Measurements from ENCODE around the gene TUBB2A. TPM values are rescaled to one million over a fixed set of nuclear protein-coding genes. Genes with fewer than 3 reads are reported as not detected.
"Not testable (repeated sequence)": the region's sequence is repeated elsewhere in the genome, so short reads cannot be mapped to it uniquely, and the experiment has no call there.

TUBB2A gene
- total RNA-seq, 2 donors from 2014 or later, result 2.3 to 2.8 TPM

GRCh38 chr6:3159805-3160781 is 2.7 kb upstream of the TUBB2A start:
- Mint-ChIP-seq H3K27ac (no peak overlapping the region), H3K27me3 (ENCODE audit: low read depth) (peaks cover 37% of the 10 kb centered on the region), H3K4me1 (ENCODE audit: low read depth) (peaks cover 31% of the 10 kb centered on the region), H3K9me3 (no peaks in the 10 kb centered on the region), H3K4me3 (peak overlapping the region in 1 of 2 donors; percentile 13), H3K36me3 (ENCODE audit: insufficient read depth in 2 of 2) (peaks cover 6 to 7% of the 10 kb centered on the region in 2 donors)
- ATAC-seq (replicated peaks in 1 of 2), result peak in 1 of 2 donors; percentile 21
- DNase-seq, result peak; percentile 42 to 44

GRCh38 chr6:3156184-3157130 is 887 bp downstream of the TUBB2A start:
- Mint-ChIP-seq H3K4me3 (peak overlapping the region; percentile 85 to 95), H3K27me3 (ENCODE audit: low read depth) (peaks cover 25% of the 10 kb centered on the region), H3K4me1 (ENCODE audit: low read depth) (peaks cover 15% of the 10 kb centered on the region), H3K27ac (peak overlapping the region; percentile 93)
- H3K9me3 Mint-ChIP-seq; H3K36me3 Mint-ChIP-seq (ENCODE audit: insufficient read depth in 2 of 2): not testable (repeated sequence)
- DNase-seq (peak; percentile 26 to 27), ATAC-seq (replicated peaks in 1 of 2) (peak; percentile 18 to 24)

GRCh38 chr6:3155416-3155815 is 1.9 kb downstream of the TUBB2A start:
- H3K27ac Mint-ChIP-seq; ATAC-seq (replicated peaks in 1 of 2); DNase-seq; H3K9me3 Mint-ChIP-seq; H3K36me3 Mint-ChIP-seq (ENCODE audit: insufficient read depth in 2 of 2): not testable (repeated sequence)
- Mint-ChIP-seq H3K4me1 (ENCODE audit: low read depth) (peaks cover 14% of the 10 kb centered on the region), H3K4me3 (peak overlapping the region in 1 of 2 donors; percentile 20), H3K27me3 (ENCODE audit: low read depth) (peaks cover 21% of the 10 kb centered on the region)

- Mint-ChIP-seq H3K36me3 (ENCODE audit: insufficient read depth in 2 of 2) (no peaks in the 10 kb centered on the region), H3K27ac (no peak overlapping the region), H3K4me1 (ENCODE audit: low read depth) (peaks cover 6% of the 10 kb centered on the region), H3K9me3 (no peaks in the 10 kb centered on the region), H3K4me3 (no peak overlapping the region), H3K27me3 (ENCODE audit: low read depth) (peaks cover 11% of the 10 kb centered on the region)
- ATAC-seq (replicated peaks in 1 of 2) (no peak), DNase-seq (no peak)
Measured at GRCh38 chr6:3152689-3153088, 4.7 kb downstream of the TUBB2A start.

- Mint-ChIP-seq H3K4me1 (ENCODE audit: low read depth) (peaks cover 6% of the 10 kb centered on the region), H3K9me3 (no peaks in the 10 kb centered on the region), H3K36me3 (ENCODE audit: insufficient read depth in 2 of 2) (no peaks in the 10 kb centered on the region), H3K27me3 (ENCODE audit: low read depth) (peaks cover 9% of the 10 kb centered on the region), H3K4me3 (no peak overlapping the region), H3K27ac (no peak overlapping the region)
- ATAC-seq (replicated peaks in 1 of 2), result no peak
- no peak for DNase-seq
Measured at GRCh38 chr6:3151691-3152090, 5.7 kb downstream of the TUBB2A start.

GRCh38 chr6:3147914-3148757 is 9.2 kb downstream of the TUBB2A start:
- no peak overlapping the region for H3K4me3 Mint-ChIP-seq
- H3K36me3 Mint-ChIP-seq (ENCODE audit: insufficient read depth in 2 of 2), result no peaks in the 10 kb centered on the region
- no peak for DNase-seq
- no peaks in the 10 kb centered on the region for H3K9me3 Mint-ChIP-seq
- no peak for ATAC-seq (replicated peaks in 1 of 2)
- H3K27me3 Mint-ChIP-seq (ENCODE audit: low read depth), result no peaks in the 10 kb centered on the region
- H3K27ac Mint-ChIP-seq, result no peak overlapping the region
- no peaks in the 10 kb centered on the region for H3K4me1 Mint-ChIP-seq (ENCODE audit: low read depth)

GRCh38 chr6:3144571-3144970 is 12.8 kb downstream of the TUBB2A start:
- Mint-ChIP-seq H3K9me3 (no peaks in the 10 kb centered on the region), H3K4me3 (no peak overlapping the region), H3K4me1 (ENCODE audit: low read depth) (no peaks in the 10 kb centered on the region), H3K36me3 (ENCODE audit: insufficient read depth in 2 of 2) (no peaks in the 10 kb centered on the region), H3K27me3 (ENCODE audit: low read depth) (no peaks in the 10 kb centered on the region), H3K27ac (no peak overlapping the region)
- no peak for DNase-seq
- no peak for ATAC-seq (replicated peaks in 1 of 2)

GRCh38 chr6:3143158-3143557 is 14.2 kb downstream of the TUBB2A start:
- Mint-ChIP-seq H3K36me3 (ENCODE audit: insufficient read depth in 2 of 2) (peaks cover 0 to 4% of the 10 kb centered on the region in 2 donors), H3K4me1 (ENCODE audit: low read depth) (peaks cover 13% of the 10 kb centered on the region), H3K27ac (no peak overlapping the region), H3K9me3 (no peaks in the 10 kb centered on the region), H3K4me3 (no peak overlapping the region), H3K27me3 (ENCODE audit: low read depth) (no peaks in the 10 kb centered on the region)
- ATAC-seq (replicated peaks in 1 of 2) (no peak), DNase-seq (no peak)

GRCh38 chr6:3142536-3142935 is 14.8 kb downstream of the TUBB2A start:
- no peak for ATAC-seq (replicated peaks in 1 of 2)
- Mint-ChIP-seq H3K36me3 (ENCODE audit: insufficient read depth in 2 of 2) (peaks cover 0 to 7% of the 10 kb centered on the region in 2 donors), H3K27me3 (ENCODE audit: low read depth) (no peaks in the 10 kb centered on the region), H3K4me3 (no peak overlapping the region), H3K9me3 (no peaks in the 10 kb centered on the region), H3K4me1 (ENCODE audit: low read depth) (peaks cover 17% of the 10 kb centered on the region), H3K27ac (no peak overlapping the region)
- no peak for DNase-seq

- ATAC-seq (replicated peaks in 1 of 2) (no peak), DNase-seq (no peak)
- H3K36me3 Mint-ChIP-seq (ENCODE audit: insufficient read depth in 2 of 2), result peaks cover 0 to 7% of the 10 kb centered on the region in 2 donors
Measured at GRCh38 chr6:3140201-3140600, 17.1 kb downstream of the TUBB2A start.

GRCh38 chr6:3139090-3139903 is 18.0 kb downstream of the TUBB2A start:
- Mint-ChIP-seq H3K9me3 (no peaks in the 10 kb centered on the region), H3K4me1 (ENCODE audit: low read depth) (peaks cover 17% of the 10 kb centered on the region), H3K4me3 (no peak overlapping the region), H3K36me3 (ENCODE audit: insufficient read depth in 2 of 2) (peaks cover 0 to 7% of the 10 kb centered on the region in 2 donors), H3K27ac (no peak overlapping the region), H3K27me3 (ENCODE audit: low read depth) (no peaks in the 10 kb centered on the region)
- no peak for ATAC-seq (replicated peaks in 1 of 2)
- no peak for DNase-seq

More at GRCh38 chr6:3140201-3140600, 17.1 kb downstream of the TUBB2A start:
- H3K4me3 Mint-ChIP-seq, result no peak overlapping the region
- H3K9me3 Mint-ChIP-seq, result no peaks in the 10 kb centered on the region
- peaks cover 17% of the 10 kb centered on the region for H3K4me1 Mint-ChIP-seq (ENCODE audit: low read depth)
- H3K27me3 Mint-ChIP-seq (ENCODE audit: low read depth), result no peaks in the 10 kb centered on the region
- H3K27ac Mint-ChIP-seq, result no peak overlapping the region

GRCh38 chr6:3138341-3138740 is 19.0 kb downstream of the TUBB2A start:
- no peak for ATAC-seq (replicated peaks in 1 of 2)
- H3K9me3 Mint-ChIP-seq, result no peaks in the 10 kb centered on the region
- no peak overlapping the region for H3K4me3 Mint-ChIP-seq
- H3K27ac Mint-ChIP-seq, result no peak overlapping the region
- DNase-seq, result no peak
- H3K4me1 Mint-ChIP-seq (ENCODE audit: low read depth), result peaks cover 17% of the 10 kb centered on the region
- peaks cover 0 to 7% of the 10 kb centered on the region in 2 donors for H3K36me3 Mint-ChIP-seq (ENCODE audit: insufficient read depth in 2 of 2)
- no peaks in the 10 kb centered on the region for H3K27me3 Mint-ChIP-seq (ENCODE audit: low read depth)

Data from activated T-cell treated with anti-CD3 and anti-CD28 coated beads, Interleukin-2, amount 50 U/mL, for 72 hours (primary cell).